Stomach (tissue), 4 donors: ENCODE data around the gene PPM1L.

Experiments used
- POLR2A ChIP-seq, 4 donors: fragments of 450-650 bp; IDR thresholded peaks; one replicate each; pipeline ENCODE4 v1.6.1; 2016; ENCODE audit warnings: antibody characterized with exemption in 4 of 4, control low read depth in 2 of 4, mild to moderate bottlenecking in 1 of 4, moderate library complexity in 1 of 4
- POLR2AphosphoS5 ChIP-seq, 3 donors: sonication (generic); formaldehyde crosslinking; IDR thresholded peaks; one replicate each; pipeline ENCODE4 v1.6.1; 2016; ENCODE audit warnings: antibody characterized with exemption in 3 of 3
- TF ChIP-seq, protein P1 (sequence below), 7 experiments: fragments of 450-650 bp in 4 of 7; fragments of 200-600 bp in 3 of 7; sonication (generic) in 3 of 7; IDR thresholded peaks; one replicate each; pipeline ENCODE4 v1.5.1; 2016 to 2019; ENCODE audit warnings: antibody characterized with exemption in 7 of 7, control low read depth in 2 of 7, mild to moderate bottlenecking in 1 of 7

DNA sequence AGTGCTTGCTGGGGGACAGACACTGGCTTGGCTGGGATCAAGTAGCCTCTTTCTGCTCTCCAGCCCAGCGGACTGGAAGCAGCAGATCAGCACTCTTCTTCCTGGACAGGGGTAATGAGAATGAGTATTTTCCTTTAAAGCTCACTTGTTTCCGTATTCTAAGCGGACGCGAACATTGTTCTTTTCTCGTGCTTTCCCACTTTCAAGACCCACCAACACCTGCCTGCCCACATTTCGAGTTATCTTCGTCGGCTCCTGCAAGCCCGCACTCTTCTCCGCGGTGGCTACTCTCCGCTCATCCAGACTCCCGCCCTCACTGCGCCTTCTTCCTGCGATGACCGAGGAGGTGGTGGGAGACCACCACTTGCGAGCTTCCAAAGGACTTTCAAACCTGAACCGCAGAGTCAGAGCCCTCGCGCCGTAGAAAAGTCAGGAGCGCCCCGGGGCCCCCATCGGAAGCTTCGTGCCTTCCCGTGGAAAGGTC, 1.6 kb upstream of the PPM1L start:
- TF ChIP-seq, protein P1, sequence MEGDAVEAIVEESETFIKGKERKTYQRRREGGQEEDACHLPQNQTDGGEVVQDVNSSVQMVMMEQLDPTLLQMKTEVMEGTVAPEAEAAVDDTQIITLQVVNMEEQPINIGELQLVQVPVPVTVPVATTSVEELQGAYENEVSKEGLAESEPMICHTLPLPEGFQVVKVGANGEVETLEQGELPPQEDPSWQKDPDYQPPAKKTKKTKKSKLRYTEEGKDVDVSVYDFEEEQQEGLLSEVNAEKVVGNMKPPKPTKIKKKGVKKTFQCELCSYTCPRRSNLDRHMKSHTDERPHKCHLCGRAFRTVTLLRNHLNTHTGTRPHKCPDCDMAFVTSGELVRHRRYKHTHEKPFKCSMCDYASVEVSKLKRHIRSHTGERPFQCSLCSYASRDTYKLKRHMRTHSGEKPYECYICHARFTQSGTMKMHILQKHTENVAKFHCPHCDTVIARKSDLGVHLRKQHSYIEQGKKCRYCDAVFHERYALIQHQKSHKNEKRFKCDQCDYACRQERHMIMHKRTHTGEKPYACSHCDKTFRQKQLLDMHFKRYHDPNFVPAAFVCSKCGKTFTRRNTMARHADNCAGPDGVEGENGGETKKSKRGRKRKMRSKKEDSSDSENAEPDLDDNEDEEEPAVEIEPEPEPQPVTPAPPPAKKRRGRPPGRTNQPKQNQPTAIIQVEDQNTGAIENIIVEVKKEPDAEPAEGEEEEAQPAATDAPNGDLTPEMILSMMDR (IDR thresholded peaks at IDR 0.05), result no peak
- TF ChIP-seq POLR2A (IDR thresholded peaks at IDR 0.05) (no peak), POLR2AphosphoS5 (IDR thresholded peaks at IDR 0.05) (peak in 1 of 3 donors; percentile 19)
